Iris pigment epithelial cell (primary cell): Measurements from ENCODE around the gene SETD5.

Experiments used
- DNase-seq: peaks from one replicate; pipeline ENCODE4 v3.0.0-alpha.2; 2011; ENCODE audit warnings: low read depth

The SETD5 gene

GRCh38 chr3:9409981-9410854 is 12.8 kb downstream of the SETD5 start:
- no peak for DNase-seq

- no peak for DNase-seq
These were observed 13.9 kb downstream of the SETD5 start for GRCh38 chr3:9411302-9411701.

GRCh38 chr3:9412293-9412692 is 14.9 kb downstream of the SETD5 start:
- DNase-seq = no peak

- DNase-seq = no peak
These were observed 17.4 kb downstream of the SETD5 start for GRCh38 chr3:9414826-9415225.

- no peak for DNase-seq
These were observed 18.2 kb downstream of the SETD5 start for GRCh38 chr3:9415485-9416138.

DNA sequence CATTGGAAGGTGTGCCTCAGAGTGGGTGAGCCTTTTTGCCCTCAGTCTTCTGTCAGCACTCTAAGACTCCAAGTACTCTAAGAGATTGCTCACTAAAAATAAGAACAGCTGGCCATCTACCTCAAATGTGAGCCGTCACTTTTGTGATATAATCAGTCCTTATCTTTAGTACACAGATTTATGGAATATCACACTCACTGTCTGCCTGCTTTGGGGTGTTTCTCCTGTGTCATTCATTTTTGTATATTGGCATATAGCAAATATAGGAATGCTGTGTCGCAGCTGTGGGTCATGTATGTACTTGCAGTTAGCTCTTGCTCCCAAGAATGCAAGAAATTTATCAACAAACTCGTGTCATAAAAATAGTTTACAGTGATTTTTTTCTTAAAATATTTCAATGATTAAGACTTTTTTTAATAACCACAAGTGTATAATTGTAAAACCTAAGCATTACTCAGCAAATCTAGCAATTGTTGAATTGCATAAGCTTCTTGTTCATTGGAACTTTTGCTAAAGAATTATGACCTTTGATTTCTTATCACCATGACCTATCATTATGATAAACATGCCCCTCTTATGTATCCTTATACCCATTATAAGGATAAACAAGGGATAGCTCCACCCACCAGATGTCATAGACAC is 18.8 kb downstream of the SETD5 start:
- DNase-seq = peak; percentile 41

GRCh38 chr3:9420850-9421549 is 23.6 kb downstream of the SETD5 start:
- DNase-seq = peak; percentile 63

DNA sequence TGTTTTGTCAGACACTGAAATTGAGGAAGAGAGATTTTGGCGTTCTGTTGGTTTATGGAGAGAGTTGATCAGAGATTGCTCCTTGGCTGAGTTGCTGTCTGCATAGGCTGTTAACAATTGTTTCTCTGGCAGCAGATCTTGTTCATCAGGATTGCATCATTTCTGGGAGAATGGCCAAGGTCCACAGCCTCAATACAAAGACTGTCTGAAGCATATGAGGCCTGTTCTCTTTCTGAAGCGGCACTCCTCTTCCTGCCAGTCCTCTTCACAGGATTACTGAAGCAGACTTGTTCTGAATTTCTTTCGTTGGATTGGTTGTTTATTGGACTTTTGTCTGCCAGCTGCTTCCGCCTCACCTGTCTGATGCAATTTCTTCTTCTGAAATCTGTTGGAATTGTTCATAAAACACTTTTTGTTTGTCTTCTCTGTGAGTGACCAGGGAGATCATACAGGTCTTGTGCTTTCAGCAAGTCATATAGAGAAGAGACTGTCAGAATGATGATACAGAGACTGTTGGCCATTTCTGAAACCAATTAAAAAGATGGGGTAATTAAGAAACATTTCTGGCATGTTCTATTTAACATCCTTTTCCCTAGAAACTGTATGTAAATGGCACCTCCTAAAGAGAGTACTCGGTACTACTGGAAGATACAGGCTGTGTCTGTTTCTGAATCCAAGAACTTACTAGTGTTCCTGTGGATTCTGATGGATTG is 25.5 kb downstream of the SETD5 start:
- peak; percentile 98 for DNase-seq

DNA sequence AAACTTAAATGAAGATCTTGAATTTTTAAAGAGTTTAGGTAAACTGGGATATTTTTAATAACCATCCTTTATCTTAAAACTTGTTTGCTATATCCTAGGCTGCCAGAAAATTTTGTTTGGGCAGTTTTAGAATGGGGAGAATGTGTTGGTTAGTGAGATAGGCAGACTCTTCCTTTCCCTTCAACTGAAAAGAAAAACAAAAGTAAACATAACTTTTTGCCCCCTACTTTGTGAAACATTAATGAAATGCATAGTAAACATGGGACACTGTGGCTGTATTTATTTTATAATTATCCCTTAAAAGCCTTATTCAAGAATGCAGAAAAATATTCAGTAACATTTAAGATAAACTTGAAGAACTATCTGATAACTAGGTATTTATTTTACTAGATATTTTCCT is 31.0 kb downstream of the SETD5 start:
- DNase-seq = no peak

GRCh38 chr3:9430733-9431132 is 33.3 kb downstream of the SETD5 start:
- no peak for DNase-seq

GRCh38 chr3:9433627-9434521 is 36.5 kb downstream of the SETD5 start:
- DNase-seq = no peak

GRCh38 chr3:9435316-9435715 is 37.9 kb downstream of the SETD5 start:
- peak; percentile 29 for DNase-seq

- peak; percentile 41 for DNase-seq
These were observed 41.9 kb downstream of the SETD5 start for GRCh38 chr3:9439331-9439730.

DNA sequence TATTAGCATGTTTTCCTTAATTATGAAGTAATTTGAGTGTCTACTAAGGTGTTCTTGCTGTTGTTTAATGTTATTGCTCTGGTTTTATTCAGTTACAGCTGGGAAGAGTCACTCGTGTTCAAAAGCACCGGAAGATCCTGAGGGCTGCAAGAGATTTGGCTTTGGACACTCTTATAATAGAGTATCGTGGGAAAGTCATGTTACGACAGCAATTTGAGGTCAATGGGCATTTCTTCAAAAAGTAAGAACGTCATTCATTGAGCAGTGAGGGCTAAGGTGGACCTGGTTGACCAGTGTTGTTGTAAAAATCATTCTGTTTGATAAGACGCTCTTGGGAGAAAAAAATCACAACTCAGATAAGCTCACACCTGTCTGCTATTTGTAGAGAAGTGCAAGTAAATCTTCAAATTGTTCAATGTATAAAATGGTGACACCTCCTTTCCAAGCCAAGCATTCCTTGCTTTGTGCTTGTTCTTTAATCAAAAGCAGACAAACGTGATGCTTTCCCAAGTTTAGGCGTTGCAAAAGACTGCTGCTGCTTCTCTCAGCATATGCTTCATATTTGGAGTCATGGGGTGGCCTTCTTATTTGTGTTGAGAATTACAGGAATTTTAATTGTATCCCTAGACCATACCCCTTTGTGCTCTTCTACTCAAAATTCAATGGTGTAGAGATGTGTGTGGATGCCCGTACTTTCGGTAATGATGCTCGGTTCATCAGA is 44.2 kb downstream of the SETD5 start:
- DNase-seq = no peak

GRCh38 chr3:9448071-9448470 is 50.7 kb downstream of the SETD5 start:
- DNase-seq = no peak

- DNase-seq = peak; percentile 17
These were observed 51.2 kb downstream of the SETD5 start for GRCh38 chr3:9448643-9449042.

DNA sequence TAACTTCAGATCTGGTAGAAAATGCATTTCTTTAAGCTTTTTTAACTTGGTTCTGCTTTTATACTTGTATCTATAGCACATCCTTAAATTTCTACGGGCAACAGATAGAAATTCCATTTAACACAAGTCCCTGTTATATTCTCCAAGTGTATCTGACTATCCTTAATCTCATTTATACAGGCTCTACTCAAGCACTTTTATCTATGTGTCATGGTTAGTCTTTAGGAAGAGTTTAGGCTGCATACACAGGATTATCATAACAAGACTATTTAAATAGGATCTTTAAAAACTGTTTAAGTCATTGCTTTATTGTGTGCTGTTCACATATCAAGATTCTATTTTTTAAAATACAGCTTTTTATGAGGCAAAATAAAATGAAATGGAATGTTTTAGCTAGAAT is 52.7 kb downstream of the SETD5 start:
- DNase-seq = no peak

GRCh38 chr3:9450991-9451390 is 53.6 kb downstream of the SETD5 start:
- no peak for DNase-seq

GRCh38 chr3:9452417-9452816 is 55.0 kb downstream of the SETD5 start:
- peak; percentile 49 for DNase-seq

GRCh38 chr3:9455596-9456131 is 58.2 kb downstream of the SETD5 start:
- DNase-seq = no peak
